GM21423 (cell line): ENCODE results near the gene NME5.
"Not testable (repeated sequence)": the region's sequence is repeated elsewhere in the genome, so short reads cannot be mapped to it uniquely, and the experiment has no call there.

Experiments used
- ATAC-seq: cut with Tn5 transposase; IDR thresholded peaks from one replicate; pipeline ENCODE4 v1.9.1; 2021; ENCODE audit warnings: mild to moderate bottlenecking, moderate library complexity; ENCODE audit not compliant: unreplicated experiment

NME5 gene

DNA sequence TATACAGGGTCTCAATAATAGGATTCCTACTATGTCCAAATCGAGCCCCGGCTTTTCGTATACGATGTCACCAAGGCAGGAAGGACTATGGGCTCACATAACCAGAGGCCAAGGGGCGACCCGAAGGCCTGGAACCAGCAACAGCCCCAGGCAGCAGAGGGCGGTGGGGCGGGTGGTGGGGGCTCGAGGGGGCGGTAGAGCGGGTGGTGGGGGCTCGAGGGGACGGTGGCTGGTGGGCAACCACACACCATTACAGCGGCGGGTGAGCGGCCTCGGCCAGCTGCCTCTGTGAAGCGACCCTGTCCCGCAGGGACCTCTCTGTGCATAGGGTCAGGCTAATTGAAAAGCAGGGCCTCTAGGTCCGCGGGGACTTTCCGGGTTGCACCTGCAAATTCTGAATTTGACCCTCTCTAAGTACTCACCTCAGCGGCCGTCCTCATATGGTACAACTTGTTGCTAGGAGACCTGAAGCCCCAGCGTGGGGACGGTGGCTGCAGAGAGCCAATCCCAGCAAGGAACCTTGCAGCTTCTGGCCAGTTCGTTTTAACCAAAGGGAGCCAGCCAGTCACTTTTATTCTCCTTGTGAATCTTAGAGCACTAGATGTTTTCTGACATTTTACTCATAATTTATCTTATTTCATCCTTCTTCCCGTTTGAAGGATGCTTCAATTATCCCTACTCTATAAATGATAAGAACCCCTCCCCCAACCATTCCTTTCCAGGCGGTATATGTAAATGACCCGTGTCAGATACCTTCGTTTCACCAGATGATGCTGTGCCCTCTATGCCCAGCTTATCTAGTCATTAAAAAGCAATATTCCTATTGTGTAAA, at the start of gene NME5:
Gene NME5 (minus strand): TSS at position 480 of the 832 bp plus-strand sequence. CDS start 648 bp downstream, outside the sequence.
- peak; percentile 46 for ATAC-seq

- ATAC-seq, result no peak
Observed at GRCh38 chr5:138188626-138189025, 49.4 kb upstream of the NME5 start.

DNA sequence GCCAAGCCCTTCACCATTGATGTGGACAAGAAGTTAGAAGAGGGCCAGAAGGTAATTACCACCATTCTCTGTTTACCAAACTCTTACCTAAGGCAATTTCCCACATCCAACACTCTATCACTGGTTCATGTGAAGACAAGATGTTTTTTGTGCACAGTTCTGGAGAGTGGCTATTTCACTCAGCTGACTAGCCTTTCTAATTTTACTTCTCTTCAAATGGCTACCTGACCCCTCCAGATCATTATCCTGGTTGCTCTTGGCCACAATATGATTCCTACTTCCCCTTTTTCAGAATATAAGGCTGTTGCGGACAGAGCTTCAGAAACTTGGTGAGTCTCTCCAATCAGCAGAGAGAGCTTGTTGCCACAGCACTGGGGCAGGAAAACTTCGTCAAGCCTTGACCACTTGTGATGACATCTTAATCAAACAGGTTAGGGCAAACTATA, 46.8 kb upstream of the NME5 start:
- ATAC-seq, result no peak

DNA sequence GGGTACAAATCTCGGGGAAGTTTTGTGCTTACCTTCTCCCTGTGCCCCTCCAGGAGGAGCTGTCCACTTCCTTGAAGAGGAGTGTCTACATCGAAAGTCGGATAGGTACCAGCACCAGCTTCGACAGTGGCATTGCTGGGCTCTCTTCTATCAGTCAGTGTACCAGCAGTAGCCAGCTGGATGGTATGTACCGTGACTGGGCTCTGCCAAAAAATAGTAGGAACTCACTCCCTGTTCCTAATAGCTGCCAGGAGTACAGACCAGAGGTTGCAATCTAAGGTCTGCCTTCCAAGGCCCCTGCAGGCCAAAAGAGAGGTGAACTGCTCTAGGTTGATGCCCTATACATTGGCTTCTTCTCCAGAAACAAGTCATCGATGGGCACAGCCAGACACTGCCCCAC, 43.6 kb upstream of the NME5 start:
- ATAC-seq, result no peak

GRCh38 chr5:138180841-138181240, 41.6 kb upstream of the NME5 start:
- no peak for ATAC-seq

- ATAC-seq, result no peak
Observed at GRCh38 chr5:138180183-138180782, 41.1 kb upstream of the NME5 start.

DNA sequence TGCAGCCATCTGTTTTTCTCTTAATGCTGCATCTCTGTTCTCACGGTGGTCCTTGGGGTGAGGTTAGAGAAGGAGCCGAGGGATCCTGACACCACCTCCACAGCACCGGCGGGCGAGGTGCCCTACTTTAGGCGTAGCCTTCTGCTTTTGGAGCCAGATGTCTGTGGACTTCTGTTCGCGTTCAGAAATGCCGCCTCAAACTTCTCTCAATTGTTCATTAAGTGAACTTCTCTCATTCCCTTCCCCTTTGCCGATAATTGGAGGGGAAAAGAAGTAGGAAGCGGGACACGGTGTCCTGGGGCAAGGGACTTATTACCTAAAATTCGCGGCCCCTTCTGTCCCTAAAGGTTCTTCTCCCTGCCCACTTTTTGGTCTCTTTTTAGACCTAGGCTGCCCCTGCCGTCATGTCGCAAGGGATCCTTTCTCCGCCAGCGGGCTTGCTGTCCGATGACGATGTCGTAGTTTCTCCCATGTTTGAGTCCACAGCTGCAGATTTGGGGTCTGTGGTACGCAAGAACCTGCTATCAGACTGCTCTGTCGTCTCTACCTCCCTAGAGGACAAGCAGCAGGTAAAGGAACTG, 40.1 kb upstream of the NME5 start:
- no peak for ATAC-seq

DNA sequence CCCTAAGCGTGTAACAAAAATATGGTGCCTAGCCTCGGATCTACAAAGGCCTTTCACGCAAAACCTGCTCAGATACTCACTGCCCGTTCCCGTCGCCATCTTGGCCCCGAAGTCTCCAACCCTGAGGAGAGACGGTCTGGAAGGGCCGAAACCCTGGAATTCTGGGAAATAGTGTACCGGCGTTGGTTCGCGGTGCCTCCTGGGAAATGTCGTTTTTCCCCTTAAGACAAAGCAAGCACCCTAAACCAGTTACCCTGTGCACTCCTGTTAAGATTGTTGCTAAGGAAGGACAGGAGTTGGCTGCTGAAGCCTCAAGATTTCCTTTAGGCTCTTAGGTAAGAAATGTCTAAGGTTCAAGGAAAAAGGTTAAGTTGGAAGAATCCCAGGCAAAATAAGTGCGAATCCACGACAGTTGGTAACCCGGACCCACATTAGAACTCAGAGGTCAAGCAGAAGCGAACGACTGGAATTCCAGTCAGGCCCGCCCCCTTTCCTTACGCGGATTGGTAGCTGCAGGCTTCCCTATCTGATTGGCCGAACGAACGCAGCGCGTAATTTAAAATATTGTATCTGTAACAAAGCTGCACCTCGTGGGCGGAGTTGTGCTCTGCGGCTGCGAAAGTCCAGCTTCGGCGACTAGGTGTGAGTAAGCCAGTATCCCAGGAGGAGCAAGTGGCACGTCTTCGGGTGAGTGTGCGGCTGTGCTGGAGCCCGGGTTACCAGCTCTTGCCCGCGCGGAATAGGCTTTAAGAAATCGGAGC, 39.5 kb upstream of the NME5 start, which contains the start of the genes BRD8 and KIF20A:
Gene BRD8 (minus strand): TSS at position 115 of the 761 bp plus-strand sequence. CDS start 16 bp downstream, at position 99.
Gene KIF20A (plus strand): TSS at position 597 of the 761 bp plus-strand sequence. CDS start 569 bp downstream, outside the sequence.
- ATAC-seq, result peak; percentile 82

GRCh38 chr5:138177941-138178515, 38.8 kb upstream of the NME5 start:
- no peak for ATAC-seq

GRCh38 chr5:138170299-138170698, 31.1 kb upstream of the NME5 start:
- no peak for ATAC-seq

GRCh38 chr5:138169124-138169523, 29.9 kb upstream of the NME5 start:
- ATAC-seq, result no peak

GRCh38 chr5:138163721-138164120, 24.5 kb upstream of the NME5 start:
- ATAC-seq, result no peak

DNA sequence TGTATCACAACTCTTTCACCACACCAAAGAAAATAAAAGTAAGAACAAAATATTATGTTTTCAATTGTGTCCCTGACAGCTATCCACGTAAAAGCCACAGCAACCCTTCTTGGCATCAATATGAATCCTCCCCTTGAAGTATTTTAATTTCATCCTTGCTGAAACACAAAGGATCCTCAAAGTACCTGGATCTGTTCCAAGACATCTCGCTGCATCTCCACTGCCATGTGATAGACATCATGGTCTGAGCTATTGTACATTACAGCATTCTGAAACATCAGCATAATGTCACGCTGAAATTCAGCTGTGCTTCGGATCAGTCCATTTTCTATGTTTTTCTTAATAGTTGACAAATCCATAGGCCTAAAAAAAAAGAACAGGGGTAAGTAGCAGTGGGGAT, 21.5 kb upstream of the NME5 start:
- ATAC-seq, result no peak

DNA sequence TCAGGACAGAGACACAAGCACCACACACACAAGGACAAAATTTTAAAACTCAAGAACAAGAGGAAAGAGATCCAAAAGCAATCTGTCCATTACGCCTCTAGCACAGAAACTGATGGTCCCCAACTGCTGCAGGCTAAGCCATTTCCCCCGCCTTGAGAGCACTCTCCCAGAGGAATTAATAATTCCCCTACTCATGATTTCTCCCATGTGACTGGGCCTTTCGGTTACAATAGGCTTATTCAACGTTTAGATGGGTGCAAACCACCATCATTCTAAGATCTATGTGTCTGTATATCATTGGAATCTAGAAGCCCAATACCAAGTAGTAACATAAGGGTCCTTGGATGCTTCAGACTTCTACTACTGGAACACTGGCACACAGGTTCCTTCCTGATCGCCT, 20.4 kb upstream of the NME5 start:
- no peak for ATAC-seq

GRCh38 chr5:138157626-138158025, 18.4 kb upstream of the NME5 start:
- no peak for ATAC-seq

- ATAC-seq, result not testable (repeated sequence)
Observed at GRCh38 chr5:138155977-138156376, 16.7 kb upstream of the NME5 start.

GRCh38 chr5:138149530-138149929, 10.3 kb upstream of the NME5 start:
- ATAC-seq, result no peak

- no peak for ATAC-seq
Observed at GRCh38 chr5:138148811-138149210, 9.6 kb upstream of the NME5 start.

DNA sequence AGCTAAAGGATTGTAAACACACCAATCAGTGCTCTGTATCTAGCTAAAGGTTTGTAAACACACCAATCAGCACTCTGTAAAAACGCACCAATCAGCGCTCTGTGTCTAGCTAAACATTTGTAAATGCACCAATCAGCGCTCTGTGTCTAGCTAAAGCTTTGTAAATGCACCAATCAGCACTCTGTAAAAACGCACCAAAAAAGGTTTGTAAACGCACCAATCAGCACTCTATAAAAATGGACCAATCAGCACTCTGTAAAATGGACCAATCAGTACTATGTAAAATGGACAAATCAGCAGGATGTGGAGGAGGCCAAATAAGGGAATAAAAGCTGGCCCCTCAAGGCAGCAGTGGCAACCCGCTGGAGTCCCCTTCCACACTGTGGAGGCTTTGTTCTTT, 4.3 kb upstream of the NME5 start:
- not testable (repeated sequence) for ATAC-seq

DNA sequence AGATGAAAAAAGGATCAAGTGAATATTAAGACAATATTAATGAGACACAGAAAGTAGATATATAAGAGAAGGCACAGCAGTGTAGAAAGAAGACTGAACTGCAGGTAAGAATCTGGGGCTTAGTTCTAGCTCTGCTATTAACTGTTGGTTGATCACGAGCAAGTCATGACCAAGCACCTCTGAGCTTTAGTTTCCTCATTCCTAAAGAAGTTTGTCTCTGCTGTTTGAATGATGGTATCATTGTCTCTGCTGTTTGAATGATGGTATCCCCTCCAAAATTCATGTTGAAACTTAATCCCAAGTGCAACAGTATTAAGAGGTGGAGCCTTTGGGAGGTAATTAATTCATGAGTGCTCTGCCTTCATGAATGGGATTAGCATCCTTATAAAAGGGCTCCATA, 2.5 kb upstream of the NME5 start:
- no peak for ATAC-seq

DNA sequence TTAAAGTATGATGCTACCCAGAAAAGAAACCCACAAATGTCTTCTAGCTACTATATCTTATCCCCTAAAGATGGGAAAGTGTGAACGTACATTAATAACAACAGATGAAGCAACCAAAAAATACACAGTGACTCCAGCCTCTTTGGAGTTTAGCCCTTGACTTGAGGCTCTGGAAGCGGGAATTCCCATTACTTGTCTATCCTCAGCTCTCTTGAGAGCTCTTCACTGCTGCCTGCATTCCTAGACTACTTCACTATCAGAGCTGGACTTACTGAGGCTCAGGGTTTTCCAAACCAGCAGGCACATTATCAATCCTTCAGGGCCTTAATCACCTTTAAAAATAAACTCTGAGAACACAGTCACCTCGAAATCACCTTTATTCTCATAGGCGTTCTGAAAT, 1.0 kb upstream of the NME5 start:
- no peak for ATAC-seq
